GM18520 (cell line): Measurements from ENCODE around the gene RAB19.

Source experiments
- ATAC-seq: cut with Tn5 transposase; IDR thresholded peaks from one replicate; pipeline ENCODE4 v1.9.1; 2021; ENCODE audit not compliant: unreplicated experiment

RAB19 gene, protein sequence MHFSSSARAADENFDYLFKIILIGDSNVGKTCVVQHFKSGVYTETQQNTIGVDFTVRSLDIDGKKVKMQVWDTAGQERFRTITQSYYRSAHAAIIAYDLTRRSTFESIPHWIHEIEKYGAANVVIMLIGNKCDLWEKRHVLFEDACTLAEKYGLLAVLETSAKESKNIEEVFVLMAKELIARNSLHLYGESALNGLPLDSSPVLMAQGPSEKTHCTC

DNA sequence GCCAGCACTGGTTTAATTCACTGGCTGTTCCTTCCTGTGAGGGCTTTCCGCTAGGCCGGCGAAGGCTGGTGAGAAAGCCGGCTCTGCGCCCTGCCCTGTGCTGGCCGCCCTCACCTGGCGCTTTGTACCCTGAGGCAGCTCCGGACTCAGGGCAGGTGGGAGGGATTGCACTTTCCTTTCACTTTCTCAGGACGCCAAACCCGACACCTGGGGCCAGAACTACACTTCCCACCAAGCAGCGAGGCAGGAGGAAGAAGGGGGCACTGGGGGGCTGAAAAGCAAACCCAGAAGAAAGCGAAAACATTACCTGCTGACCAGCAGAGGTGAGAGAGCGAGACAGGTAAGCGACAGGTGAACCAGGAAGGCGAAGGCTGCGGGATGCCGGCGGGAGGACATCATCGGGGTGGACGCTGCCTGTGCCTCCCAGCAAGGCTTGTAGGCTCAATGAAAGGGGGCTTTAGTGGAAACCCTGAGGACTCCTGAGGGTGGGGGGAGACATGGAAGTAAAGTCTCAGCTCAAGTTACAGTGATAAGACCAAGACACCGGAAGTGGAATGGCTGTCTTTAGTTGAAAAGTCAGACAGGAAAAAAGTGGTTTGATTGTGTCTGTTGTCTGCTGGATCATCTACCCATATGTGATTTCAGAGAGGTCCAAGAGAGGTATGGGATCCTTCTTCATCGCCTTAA, at the start of gene RAB19:
RAB19 (plus strand) TSS at position 181 of the 687 bp plus-strand sequence. CDS start 3,589 bp downstream, outside the sequence.
- ATAC-seq, result no peak

DNA sequence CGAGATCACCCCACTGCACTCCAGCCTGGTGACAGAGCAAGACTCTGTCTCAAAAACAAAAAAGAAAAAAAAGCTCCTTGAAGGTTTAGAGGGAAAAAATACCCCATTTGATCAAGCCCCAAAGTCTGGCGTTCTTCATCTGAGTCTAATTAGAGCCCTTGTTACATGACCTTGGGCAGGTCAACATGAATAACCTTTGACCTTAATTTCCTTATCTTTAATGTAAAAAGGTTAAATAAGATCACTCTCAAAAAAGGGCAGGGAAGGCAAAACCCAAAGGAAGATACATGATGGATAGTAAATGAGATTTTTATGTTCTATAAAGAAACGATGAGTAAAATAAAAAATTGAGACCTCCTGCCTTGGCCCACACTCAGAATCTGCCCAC, 45.8 kb upstream of the RAB19 start:
- no peak for ATAC-seq

DNA sequence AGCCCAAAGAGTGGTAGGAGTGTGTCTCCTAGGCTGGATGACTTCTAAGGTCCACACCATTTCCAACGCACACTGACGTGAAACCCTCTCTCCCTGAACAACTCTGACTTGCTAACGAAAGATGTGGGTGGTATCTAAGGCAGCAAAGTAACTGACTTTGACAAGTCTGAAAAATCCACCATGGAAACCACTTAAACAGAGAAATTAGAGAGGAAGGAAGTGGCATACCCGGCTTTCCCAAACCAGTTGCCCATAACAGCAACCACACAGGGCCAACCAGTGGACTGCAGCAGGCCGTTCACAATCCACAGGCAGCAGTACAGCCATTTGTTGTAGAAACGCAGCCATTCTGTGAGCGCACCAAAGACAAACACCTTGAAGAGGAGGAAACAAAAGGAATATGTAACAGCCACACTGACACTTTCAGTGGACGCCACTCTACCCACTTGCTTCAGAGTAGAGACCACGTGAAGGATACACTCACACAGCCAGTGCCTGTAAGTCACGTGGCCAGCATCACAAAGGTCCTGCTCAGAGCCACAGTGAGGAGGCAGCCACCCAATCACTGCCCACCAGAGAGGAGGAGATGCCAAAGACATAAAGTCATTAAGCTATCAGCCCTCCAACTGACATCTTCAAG, 45.3 kb upstream of the RAB19 start:
- ATAC-seq, result no peak

DNA sequence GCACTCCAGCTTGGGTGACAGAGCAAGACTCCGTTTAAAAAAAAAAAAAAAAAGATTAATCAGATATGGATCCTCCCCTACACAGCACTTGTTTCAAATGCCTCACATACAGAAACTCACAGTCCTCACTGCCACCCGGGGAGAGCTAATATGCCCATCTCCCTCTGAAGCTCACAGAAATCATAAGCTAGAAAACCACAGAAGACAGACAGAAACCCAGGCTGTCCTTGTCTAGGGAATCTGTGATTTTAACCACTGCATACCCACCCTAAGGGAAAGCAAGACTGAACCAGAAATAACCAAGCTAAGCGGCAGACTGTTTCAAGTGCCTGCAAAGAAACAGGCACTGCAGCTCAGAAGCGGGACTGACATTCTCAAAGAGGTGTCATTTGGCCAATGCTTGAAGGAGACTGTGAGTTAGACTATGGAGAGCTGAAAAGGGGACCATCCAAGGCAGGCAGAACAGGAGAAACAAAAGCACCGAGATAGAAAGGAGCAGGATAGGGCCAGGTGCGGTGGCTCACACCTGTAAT, 43.1 kb upstream of the RAB19 start:
- no peak for ATAC-seq

DNA sequence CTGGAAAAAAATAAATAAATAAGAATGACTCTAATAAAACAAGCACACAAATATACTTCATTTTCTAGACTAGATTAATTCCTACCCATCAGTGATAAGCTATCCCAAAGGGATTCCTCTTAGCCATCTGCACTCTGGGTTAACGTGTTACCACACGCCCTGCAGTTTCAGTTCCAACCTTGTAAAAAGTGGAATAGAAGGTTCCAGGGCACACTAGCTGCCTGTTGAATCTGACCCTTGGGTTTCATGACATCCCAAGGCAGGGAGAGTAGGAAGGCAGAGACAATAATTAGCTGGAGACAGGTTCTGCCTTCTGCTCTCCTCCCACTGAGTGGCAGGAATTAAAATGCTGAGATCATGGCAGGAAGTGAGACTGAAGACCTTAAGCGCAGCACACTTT, 39.0 kb upstream of the RAB19 start:
- no peak for ATAC-seq

DNA sequence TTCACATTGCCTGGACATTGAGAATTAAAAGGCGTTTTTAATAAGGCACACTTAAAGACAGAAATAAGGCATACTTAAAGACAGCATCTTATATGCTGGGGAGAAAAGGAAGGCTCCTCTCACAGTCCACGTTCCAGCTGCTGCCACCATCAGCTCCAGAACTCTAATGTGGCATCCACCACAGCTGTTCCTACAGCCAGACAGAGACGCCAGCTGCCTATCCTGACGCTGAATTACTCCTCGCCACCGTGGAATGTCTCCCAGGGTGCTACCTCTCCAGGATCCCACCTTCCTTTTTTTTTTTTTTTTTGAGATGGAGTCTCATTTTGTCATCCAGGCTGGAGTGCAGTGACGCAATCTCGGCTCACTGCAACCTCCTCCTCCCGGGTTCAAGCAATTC, 36.3 kb upstream of the RAB19 start:
- no peak for ATAC-seq

DNA sequence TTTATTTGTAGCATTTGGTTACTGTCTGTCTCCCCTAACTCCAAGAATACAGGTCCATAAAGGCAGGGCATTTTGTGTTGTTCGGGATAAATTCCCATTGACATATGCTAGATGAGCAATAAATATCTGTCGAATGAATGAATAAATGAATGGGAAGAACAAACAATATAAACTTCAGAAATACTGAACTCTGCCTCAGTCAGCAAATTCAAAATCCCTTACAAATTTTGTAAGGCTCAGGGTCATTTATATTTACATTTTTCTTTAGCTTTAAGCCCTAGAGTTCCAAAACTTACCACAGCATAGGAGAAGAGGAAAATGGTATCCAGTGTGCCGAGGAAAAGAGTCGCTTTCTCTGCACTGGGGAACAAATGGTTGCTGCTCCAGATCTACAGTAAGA, 34.6 kb upstream of the RAB19 start:
- ATAC-seq, result no peak

DNA sequence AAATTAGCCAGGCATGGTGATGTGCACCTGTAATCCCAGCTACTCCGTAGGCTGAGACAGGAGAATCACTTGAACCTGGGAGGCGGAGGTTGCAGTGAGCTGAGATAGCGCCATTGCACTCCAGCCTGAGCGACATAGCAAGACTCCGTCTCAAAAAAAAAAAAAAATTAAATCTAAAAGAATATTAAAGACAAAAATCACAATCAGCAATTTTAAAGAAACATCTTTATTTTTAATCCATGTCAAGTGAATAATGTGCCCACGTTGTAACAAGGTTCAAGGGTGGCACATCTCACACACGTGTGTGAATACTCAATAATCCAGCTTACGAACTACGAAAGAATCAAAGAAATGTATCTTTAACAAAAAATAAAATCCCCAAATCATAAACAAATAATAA, 28.5 kb upstream of the RAB19 start:
- no peak for ATAC-seq

DNA sequence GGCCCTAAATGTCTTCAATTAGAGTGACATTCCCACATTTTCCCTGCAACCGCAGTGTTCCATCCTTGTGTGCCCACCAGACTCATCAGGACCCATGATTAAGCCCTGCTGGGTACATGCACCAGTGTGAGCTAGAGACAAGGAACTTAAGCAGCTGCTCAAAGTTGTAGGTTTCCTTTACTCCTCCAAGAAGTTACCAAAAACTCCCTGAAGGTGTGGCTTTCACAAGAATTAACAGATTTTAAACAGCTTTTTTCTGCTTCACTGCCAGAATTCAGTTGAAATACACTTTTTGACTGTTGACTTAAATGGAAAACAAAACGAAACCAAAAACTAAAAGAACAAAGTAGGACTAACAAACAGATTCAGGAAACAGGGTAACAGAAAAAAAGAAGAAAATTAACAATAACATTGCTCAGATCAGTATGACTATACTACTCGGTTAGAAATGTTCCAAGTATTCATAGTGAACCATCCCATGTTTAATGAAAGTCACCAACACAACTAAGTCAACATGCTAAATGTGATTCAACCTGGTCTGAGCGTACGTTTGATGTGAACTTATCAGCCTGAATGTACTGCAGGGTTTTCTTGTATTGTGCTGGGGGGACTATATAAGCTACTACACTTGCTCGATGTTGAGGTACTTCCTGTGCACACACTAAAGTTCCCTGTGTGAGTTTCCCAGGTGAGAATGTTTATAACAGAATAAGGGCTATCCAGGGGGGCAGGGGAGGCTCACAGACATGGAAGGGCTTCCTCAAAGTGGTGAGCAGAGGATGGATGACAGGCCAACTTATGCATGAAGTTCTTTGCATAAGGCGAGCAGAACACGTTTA, 27.7 kb upstream of the RAB19 start:
- ATAC-seq, result no peak

DNA sequence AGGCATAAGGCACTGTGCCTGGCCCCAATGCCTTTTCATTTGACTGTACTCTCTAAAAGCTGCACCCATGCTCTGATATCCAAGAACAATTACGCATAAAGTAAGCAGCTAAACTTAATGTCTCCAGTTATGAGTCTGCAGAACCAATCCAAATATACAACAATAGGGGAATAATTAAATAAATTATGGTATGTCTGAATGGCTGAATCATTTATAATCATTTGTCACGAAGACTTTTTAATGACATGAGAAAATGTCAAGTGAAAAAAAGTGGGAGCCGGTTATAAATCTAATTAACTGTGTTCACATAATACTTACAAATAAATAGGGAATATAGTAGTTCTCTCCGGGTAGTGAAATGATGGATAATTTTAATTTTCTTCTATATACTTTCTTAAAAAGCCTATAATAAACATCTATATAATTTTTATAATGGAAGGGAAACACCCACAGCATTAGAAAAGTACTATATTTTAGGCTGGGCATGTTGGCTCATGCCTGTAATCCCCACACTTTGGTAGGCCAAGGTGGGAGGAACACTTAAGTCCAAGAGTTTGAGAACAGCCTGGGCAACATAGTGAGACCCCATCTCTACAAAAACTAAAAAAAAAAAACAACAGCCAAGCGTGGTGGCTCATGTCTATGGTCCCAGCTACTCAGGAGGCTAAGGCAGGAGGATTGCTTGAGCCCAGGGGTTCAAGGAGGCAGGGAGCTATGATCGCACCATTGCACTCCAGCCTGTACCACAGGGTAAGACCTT, 19.7 kb upstream of the RAB19 start:
- no peak for ATAC-seq

DNA sequence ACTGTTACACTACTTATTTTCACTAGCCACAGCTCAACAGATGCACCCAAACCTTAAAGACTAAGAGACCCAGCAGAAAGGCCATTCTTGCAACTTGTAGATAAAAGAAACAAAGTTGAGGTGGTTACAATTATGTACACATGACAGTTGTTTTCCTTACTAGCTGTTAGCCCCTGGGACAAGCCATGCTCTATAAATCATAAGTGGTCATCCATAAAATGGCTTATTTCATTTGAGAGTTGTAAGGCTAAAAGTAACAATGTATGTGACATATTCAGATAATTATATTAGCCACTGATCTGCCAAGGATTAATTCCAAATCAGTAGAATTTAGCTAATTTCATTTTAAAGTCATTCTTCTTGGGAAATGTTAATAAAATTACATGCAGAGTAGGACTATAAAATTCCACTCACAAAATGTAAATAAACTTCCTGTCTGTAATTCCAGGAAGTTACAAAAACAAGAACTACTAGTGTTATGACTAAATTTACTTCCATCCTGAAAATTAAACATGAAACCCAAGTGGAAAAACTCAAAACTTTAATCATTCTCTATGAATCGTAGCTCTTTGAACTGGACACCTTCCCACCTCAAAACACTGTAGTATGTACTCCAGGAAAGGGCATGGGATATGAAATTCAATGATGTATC, 18.8 kb upstream of the RAB19 start:
- ATAC-seq, result no peak

DNA sequence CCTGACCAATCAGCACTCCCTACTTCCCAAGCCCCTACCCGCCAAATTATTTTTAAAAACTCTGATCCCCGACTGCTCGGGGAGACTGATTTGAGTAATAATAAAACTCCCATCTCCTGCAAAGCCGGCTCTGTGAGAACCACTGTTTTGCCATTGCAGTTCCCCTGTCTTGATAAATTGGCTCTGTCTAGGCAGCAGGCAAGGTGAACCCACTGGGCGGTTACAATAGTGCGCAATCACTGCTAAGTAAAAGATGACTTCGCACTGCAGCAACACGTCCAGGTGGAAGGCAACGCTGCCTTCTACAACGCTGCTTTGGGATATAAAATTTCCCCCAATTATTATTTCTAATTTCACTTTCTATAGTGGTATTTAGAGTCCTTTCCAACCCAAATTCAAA, 14.4 kb upstream of the RAB19 start:
- no peak for ATAC-seq

DNA sequence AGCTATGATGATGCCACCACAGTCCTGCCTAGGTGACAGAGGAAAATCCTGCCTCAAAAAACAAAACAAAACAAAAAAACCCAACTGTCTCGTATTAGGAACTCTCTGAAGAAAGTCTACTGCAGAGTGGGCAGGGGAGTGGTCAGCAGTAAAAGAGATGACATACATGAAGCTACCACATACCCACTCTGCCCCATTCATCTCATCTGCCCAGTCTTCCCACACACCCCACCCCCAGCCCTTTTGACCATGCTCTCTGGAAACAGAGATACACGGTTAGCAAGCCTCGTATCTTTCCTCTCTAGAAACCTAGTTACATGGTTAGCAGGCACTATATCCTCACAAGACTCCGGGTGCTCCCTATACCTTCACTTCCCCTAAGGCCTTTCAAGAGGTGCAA, 13.8 kb upstream of the RAB19 start:
- no peak for ATAC-seq

DNA sequence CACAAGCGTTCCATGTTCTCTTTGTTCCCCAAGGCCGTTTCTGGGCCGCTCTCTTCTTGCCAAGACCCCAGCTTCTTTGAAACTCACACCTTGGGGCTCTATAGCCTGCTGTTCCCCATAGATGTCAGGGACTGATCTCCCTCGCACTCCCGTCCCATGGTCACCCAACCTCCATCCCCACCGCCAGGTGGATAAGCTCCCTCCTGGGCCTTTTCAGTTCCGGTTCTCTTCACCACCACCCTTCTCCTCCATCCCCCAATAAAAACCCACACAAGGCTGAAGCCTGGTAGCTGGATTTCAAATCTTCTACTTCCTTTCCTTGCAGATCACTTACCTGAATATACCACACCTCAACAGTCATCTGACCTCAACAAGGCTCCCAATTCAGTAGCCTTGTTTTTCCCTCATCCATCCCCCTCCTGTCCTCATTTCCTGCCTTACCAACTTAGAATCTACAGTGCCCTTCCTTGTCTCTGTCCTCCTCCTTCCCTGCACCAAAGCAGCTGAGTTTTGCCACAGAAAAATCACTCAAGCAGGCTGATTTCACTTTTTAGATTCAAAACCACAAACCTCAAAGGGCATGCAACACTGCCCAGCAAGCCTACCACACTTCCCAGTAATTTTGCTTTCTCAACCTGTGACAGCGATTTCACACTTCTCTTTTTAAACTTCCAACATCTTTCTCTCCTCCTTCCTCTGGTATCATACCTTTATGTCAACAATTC, 13.2 kb upstream of the RAB19 start:
- no peak for ATAC-seq

DNA sequence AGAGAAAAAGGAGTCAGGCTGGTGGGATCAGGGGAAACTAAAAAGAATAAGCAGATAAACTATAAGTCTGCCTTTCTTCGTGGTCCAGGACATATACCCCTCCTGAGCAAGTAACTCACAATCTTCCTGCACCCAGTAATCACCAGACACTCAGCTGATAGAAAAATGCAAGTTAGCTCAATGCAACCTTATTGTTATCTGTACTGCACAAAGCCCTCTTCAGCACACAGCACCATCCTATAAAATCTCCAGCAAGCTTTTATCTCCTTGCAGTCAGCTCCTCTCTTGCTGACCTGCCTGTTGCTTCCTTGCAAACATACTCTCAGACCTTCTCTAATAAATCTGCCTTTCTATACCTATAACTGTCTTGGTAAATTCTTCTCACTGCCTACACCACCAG, 12.2 kb upstream of the RAB19 start:
- no peak for ATAC-seq

DNA sequence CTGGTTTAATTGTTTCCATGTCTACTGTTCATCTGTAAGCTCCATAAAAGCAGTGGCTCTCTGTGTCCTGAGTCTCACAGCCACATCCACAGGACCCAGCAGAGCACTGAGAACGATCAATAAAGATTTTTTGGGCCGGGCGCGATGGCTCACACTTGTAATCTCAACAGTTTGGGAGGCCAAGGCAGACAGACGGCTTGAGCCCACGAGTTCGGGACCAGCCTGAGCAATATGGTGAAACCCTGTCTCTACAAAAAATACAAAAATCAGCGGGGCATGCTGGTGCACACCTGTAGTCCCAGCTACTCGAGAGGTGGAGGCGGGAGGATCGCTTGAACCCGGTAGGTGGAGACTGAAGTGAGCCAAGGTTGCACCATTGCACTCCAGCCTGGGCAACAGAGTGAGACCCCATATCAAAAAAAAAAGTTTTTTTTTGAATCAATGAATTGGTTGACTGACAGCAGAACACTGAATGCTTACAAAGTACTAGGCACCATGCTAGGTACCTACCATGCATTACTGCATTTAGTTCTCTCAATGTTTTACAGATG, 10.0 kb upstream of the RAB19 start:
- no peak for ATAC-seq

DNA sequence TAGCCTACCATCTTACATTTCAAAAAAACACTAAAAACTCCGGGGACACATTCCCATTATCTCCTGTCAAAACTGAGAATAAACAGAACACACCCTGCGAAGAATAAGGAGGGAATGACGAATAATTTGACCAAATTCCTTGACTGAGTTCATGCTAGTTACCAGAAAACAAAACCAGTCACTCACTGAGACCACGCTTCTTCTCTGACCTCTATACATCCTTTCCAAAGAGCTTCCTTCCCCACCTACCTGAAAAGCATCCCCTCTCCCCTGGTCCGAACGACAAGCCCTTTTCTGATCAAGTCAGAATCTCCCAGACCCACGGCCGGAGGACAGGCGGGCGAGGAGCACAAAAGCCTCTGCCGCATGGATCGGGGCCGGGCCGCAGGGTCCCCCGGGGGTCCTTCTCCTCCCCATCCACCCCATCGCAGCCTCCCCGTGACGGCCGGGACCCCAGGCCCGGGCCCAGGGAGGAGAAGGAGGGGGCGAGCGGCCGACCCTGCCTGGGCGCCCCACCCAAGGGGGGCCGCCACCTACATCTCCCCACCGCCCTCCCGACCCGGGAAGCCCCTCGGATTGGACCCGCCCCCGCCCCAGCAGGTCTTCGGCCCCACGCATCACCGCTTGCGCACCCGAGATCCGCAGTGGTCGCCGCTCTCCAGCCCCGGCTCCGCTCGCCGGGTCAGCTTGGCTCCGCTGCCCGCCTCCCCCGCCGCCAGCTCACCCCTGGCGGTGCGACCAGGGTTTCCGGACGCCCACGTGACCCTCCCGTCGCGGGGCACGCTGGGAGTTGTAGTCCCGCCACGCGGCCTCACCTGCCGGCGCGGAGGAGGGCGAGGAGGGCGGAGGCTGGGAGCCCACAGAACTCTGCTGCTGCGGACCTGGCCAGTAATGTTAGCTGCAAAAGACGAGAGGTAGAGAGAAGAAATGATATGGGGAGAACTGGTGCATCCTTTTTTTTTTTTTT, 5.8 kb upstream of the RAB19 start, which contains the start of gene SLC37A3:
SLC37A3 (minus strand) TSS at position 747 of the 967 bp plus-strand sequence. CDS start 16,004 bp downstream, outside the sequence.
- ATAC-seq, result peak; percentile 84

DNA sequence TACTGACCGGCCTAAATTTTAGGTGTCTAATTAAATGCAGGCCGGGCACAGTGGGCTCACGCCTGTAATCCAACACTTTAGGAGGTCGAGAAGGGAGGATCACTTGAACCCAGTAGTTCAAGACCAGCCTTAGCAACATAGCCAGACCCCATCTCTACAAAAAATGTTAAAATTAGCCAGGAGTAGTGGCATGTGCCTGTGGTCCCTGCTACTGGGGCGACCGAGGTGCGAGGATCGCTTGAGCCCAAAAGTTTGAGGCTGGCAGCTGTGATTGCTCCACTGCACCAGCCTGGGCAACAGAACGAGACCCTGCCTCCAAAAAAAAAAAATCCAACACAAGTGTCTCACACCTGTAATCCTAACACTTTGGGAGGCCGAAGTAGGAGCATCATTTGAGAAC, 5.0 kb upstream of the RAB19 start:
- ATAC-seq, result no peak
